Measurements from ENCODE around the gene HDAC4.

DNA sequence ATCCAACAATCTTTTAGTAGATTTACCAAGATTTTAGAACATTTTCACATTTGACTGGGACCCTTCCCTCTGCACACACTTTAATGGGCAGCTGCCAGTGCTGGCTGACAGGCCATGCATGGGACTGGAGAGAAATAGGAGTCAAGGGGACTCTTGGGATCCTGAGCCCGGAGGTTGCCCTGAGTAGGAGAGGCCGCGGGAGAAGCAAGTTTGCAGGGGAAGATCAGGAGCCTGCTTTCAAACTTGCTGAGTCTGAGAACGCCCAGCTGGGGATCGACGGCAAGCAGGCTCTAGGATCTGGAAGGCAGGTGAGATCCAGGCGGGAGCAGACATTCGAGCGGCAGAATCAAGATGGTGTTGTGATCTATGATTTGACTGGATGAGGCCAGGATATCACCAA lies 186.1 kb downstream of the HDAC4 start:
- TF ChIP-seq, protein P1, sequence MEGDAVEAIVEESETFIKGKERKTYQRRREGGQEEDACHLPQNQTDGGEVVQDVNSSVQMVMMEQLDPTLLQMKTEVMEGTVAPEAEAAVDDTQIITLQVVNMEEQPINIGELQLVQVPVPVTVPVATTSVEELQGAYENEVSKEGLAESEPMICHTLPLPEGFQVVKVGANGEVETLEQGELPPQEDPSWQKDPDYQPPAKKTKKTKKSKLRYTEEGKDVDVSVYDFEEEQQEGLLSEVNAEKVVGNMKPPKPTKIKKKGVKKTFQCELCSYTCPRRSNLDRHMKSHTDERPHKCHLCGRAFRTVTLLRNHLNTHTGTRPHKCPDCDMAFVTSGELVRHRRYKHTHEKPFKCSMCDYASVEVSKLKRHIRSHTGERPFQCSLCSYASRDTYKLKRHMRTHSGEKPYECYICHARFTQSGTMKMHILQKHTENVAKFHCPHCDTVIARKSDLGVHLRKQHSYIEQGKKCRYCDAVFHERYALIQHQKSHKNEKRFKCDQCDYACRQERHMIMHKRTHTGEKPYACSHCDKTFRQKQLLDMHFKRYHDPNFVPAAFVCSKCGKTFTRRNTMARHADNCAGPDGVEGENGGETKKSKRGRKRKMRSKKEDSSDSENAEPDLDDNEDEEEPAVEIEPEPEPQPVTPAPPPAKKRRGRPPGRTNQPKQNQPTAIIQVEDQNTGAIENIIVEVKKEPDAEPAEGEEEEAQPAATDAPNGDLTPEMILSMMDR (IDR thresholded peaks at IDR 0.05), result no peak
- no peak for TF ChIP-seq POLR2A (IDR thresholded peaks at IDR 0.05)
